NCI-H748 treated with DMSO at 0.1 percent for 48 hours (cell line): ENCODE results near the gene GRIFIN.
A peak's percentile ranks its signal among the peaks of the same experiment; 100 is the strongest.
"Not testable (repeated sequence)": the region's sequence is repeated elsewhere in the genome, so short reads cannot be mapped to it uniquely, and the experiment has no call there.

ENCODE experiments used
- DNase-seq: peaks from one replicate; lab custom pipeline; 2025; lab: John Stamatoyannopoulos, UW

The GRIFIN gene

DNA sequence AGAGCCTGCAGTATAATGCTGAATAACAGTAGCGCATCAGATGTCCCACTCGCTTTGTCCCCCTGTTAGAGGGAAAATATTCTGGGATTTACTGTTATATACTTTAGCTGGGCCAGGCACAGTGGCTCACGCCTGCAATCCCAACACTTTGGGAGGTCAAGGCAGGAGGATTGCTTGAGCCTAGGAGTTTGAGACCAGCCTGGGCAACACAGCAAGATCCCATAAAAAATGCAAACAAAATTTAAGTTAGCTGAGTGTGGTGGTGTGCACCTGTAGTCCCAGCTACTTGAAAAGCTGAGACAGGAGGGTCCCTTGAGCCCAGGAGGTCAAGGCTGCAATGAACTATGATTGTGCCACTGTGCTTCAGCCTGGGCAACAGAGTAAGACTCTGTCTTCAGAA, 22.3 kb downstream of the GRIFIN start:
- DNase-seq = not testable (repeated sequence)

GRCh38 chr7:2452643-2453270, 23.4 kb downstream of the GRIFIN start:
- DNase-seq = no peak

GRCh38 chr7:2452074-2452507, 24.1 kb downstream of the GRIFIN start:
- DNase-seq = no peak

- DNase-seq = peak; percentile 30
Observed at GRCh38 chr7:2451171-2452073, 24.8 kb downstream of the GRIFIN start.

DNA sequence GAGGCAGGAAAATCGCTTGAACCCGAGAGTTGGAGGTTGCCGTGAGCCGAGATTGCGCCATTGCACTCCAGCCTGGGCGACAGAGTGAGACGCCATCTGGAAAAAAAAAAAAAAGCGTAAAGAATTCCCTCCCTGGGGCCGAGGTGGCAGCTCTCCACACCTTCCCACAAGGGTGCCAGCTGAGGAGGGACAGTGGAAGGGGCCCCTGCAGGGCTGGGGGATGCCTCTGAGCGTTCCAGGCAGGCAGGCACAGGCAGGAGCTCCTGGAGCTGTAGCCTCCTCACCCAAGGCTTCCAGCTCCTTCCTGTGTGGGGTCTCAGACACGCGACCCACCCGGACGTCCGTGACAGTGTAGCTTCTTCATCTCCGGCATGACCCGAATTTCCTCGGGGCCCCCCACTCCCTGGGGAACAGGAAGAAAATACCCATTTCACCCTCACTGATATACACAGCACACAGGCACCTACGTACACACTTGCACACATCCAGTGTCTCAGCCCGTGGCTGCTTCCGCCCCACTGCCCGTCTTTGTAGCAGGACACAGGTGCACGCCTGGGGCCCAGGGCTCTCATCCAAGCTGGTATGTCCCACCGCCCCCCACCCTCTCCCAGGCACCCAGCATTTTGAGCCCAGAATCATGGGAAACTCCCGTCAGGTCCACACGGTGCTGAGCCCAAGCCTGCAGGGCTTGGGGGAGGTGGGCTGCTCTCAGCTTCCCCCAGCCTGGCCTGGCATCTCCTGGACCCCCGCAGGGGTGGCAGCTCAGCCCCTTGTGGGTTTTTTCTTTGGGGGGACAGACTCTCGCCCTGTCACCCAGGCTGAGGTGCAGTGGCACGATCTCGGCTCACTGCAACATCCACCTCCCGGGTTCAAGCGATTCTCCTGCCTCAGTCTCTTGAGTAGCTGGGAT, 25.7 kb downstream of the GRIFIN start:
- no peak for DNase-seq

GRCh38 chr7:2446676-2447075, 29.5 kb downstream of the GRIFIN start:
- DNase-seq = no peak

DNA sequence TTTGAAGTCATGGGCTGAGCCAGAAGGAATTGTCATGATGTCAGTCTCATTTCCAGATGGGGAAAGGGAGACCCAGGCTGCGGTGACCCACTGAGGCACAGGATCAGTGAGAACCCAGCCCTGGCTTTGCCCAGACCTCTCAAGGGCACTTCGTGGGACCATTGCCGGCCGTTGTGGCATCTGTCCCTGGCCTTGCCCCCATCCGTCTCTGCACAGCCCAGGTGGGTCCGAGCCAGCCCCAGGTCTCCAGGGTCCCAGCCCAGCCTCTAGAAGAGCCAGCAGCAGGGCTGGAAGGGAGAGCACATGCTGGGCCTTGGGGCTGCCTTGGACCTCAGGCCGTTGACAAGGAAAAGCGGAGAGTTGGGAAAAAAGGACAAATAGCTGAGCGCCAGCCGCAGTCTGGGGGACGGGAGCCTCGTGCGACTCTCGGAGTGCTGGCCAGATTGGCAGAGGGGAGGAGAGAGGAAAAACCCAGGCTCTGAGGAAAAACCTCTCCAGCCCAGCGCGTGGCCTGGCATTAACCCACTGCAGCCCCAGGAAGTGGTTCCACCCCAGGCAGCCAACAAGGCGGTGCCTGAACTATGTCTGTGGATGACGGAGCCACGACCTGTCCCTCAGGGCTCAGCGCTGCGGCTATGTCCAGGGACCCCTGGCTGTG, 30.2 kb downstream of the GRIFIN start:
- no peak for DNase-seq

DNA sequence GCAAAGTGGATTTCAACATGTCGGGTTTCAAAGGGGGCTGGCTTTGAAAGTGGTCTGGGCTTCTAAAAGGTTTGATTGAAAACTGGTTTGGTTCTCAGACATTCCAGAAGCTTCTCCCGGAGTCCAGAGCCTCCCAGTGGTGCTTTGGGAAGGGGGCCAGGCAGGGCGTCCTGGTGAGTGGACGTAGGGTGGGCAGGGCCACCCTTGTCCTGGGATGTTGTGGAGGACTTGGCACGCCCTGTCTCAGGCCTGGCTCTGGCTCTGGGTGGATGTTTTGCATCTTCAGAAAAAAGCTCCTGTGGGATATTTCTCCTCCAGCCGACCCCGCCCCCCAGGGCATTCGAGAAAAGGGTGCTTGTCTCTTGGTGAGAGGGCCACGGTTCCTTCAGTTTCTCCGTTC, 31.2 kb downstream of the GRIFIN start:
- no peak for DNase-seq

DNA sequence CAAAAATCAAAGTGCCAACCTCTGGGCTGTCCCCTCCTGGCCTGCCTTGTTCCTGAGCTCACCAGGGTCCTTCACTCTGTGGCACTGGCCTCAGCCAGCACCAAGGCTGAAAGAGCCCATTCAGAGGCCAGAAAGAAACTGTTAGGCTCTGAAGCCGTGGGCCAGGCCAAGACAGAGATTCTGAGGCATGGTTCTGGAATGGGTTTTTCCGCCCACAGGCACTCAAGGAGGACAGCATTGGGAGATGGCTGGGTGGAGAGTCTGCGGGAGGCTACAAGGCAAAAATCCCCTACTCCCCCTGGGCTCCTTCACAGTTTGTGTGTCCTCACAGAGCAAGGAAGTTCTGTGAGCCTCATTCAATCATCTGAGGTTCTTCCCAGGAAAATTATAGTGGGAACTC, 31.7 kb downstream of the GRIFIN start:
- no peak for DNase-seq

- no peak for DNase-seq
Observed at GRCh38 chr7:2443491-2443890, 32.7 kb downstream of the GRIFIN start.

DNA sequence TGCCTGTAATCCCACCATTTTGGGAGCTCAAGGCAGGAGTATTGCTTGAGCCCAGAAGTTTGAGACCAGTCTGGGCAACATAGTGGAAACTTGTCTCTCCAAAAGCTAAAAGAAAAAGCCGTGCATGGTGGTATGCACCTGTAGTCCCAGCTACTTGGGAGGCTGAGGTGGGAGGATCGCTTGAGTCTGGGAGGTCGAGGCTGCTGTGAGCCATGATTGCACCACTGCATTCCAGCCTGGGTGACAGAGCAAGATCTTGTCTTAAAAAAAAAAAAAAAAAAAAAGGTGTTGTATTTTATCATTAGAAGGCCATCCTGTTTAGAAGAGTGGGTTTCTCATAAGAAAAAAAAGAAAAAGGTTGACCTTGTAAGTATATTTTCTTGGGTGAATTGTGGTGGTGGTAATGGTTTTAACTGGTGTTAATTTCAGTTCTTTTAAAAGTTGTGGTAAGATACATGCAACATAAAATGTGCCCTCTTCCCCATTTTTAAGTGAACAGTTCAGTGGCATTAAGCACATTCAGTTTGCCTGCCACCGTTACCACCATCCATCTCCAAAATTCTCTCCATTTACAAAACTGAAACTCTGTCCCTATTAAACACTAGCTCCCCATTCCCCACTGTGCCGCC, 34.7 kb downstream of the GRIFIN start:
- no peak for DNase-seq

DNA sequence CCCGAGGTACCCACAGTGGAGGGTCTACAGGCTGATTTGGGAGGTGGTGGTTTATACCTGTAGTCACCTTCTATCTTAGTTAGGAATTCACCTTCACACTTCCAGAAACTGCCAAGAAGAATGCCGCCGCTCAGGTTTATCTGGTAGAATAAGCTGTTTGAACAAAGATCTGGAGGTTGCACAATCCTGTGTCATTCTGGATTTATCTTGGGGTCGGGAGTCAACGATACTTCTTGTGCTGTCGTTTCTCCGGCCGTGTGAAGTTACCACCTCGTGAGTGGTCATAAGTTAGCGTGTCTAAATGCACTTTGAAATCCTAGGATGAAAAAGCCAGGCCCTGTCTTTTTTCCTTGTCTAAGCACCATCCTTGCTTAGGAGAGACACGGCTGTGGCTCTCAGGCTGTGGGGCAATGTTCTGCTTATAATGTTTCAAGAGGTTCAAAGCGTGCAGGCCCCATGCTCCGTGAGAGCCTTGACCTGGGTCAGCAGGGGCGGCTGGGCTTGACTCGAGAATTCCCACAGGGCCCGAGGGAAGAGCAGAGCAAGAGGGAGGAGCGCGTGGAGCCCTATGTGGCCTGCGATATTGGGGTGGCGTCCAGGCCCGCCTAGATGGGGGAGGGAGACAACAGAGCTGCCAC, 35.5 kb downstream of the GRIFIN start:
- no peak for DNase-seq

- DNase-seq = no peak
Observed at GRCh38 chr7:2438775-2439174, 37.4 kb downstream of the GRIFIN start.

DNA sequence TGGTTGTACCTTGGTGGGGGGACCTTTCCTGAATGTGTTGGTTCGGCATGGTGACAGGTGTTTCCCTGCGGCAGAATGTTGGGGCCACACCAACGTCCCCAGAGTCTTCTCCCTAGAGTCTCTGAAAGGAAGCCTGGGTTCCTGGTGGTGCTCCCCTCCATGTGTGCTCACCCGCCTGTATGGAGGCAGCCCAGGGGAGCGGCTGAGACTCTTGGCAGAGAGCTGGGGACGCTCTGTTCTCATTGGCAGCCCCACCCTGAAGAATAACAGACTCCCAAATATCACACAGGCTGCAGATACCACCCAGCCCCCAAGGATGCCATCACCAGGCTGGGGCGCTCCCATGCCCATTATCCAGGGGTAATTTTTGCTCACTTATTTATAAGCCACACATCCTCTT, 38.0 kb downstream of the GRIFIN start:
- no peak for DNase-seq

DNA sequence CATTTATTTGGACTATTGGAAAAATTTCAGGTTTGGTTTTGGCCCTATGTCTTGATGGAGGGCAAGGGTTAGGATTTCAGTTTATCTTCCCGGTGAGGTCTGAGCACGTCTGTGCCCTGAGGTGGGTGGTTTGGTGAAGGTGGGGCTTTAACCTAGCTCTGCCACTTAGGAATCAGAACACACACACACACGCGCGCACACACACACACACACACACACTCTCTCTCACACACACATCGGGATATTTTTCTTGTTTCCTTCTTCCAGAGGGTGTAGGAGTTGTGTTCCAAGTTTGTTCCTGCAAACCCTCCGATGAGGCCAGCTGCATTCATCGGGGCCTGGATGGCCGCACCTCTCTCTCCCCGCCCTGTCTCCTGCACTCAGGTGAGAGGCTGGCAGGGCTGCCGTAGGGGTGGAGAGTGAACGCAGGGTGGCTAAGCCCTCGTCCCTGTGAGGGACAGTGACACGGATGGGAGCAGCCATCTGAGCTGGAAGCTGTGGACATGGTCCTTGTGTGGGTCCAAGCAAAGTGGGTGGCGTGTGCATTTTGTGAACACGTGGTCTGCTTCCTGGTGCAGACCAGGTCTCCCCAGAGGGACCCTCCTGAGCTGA, 38.6 kb downstream of the GRIFIN start:
- DNase-seq = no peak

DNA sequence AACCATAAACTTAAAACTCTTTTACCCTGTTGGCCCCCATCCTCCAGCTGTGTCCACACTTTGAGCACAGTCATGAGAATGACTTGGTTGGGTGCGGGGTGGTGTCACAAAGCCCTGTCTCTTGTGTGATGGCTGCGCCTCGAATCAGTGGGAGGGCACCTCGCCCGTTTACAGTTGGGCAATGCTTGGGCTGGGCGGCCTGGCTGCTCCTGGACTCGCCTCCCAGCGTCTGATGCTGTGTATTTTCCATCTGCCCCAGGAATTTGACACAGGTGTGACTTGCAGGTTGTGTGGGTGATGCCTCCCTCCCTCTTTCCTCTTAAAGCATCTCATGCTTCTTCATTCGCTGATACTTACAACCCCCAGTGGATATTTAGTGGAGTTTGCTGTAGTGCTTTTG, 39.1 kb downstream of the GRIFIN start:
- DNase-seq = no peak

DNA sequence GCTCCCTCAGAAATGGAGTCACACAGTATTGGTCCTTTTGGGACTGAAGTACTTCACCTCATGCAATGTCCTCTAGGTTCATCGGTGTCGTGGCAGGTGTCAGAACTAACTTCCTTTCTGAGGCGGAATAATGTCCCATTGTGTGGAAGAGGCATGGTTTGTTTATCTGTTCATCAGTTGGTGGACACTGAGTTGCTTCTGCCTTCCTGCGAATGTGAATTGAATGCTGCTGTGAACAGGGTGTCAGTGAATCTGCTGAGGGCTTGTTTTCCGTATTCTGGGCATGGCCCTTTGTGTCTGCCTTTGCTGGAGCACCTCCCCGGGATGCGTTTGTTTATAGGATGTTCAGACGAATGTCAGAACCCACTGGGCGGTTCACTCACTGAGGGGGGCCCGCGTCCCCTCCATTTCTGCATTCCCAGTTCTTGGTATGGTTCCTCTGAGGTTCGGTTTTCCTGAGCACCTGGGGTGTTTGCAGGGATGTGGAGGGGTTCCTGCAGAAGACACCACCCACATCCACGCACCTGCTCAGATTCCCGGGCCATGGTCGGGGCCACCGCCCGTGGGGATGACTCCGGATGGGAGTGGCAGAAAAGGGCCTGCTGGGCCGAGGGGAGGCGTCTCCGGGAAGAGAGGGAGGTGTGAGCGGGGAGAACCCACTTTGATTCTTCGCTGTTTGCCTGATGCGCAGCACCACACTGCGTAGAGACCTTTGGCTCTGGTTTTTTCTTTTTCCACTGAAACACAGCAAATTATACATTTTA, 39.7 kb downstream of the GRIFIN start:
- no peak for DNase-seq

- DNase-seq = no peak
Observed at GRCh38 chr7:2435146-2435545, 41.1 kb downstream of the GRIFIN start.

GRCh38 chr7:2433713-2434550, 42.3 kb downstream of the GRIFIN start:
- DNase-seq = no peak
